Superior temporal gyrus (tissue), 1 donor: ENCODE measurements around the gene PDE4DIP.
"Not testable (repeated sequence)": the region's sequence is repeated elsewhere in the genome, so short reads cannot be mapped to it uniquely, and the experiment has no call there.

Experiments used
- DNase-seq: peaks from one replicate; pipeline ENCODE4 v3.0.0-alpha.2; 2016; ENCODE audit errors: extremely low spot score

The PDE4DIP gene

DNA sequence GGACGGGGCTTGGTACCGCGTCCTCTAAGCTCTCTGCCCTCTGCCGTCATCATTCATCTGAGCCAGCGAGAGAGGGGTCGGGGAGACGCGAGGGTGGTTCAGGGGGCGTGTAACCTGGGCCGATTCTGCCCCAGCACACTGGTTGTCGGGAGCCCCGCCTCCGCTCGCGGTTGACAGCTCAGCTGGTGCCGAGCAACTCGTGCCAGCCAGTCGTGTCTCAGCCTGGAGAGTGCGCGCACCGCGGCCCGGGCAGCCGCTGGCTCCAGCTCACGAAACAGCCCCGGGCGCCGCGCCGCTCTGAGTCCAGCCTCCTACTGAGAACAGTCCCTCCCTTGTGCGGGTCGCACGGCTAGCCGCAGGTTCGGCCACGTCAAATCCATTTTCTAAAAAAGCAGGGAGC is at the start of gene PDE4DIP:
Gene PDE4DIP, plus strand, starts transcription at position 209 of the 400 bp plus-strand sequence. CDS start 347 bp downstream, outside the sequence.
- DNase-seq = not testable (repeated sequence)

DNA sequence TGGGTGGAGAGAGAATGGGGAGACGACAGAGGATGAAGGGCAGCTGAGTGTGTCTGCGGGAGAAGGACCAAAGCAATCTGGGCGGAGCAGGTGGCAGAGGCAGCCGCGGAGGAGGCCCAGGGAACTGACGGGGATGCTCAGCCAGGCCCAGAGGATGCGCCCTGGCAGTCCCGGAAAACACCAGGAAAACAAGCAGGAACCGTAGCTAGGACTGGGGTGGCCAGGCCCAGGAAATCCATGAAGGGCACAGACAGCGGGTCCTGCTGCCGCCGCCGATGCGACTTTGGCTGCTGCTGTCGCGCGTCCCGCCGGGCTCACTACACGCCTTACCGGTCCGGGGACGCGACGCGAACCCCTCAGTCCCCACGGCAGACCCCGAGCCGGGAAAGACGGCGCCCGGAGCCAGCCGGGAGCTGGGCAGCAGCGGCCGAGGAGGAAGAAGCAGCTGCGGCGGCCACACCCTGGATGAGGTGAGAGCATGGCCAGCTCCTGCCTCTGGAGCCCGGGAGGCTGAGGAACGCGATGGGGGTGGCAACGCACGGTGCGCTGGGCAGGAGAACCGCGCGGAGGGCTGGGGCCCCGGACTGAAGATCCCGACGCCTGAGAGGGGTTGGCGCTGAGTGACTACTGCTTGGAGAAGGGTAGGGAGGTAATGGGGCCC is 35.8 kb upstream of the PDE4DIP start:
- DNase-seq = not testable (repeated sequence)

DNA sequence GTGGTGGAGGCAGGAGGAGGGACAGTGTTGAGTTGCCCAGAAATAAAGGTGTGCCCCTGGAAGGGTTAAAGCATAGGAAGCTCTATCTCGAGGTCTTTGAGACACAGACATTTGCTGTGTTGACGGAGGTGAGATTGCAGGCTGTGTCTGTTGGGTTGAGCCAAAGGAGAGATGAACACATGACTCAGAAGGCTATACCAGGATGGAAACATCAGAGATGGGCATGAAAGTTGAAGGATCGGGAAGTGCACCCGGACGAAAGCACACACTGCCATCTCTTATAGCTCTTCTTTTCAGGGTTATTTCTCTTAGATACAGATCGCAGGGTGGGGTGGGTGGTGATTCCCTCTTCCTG is 35.3 kb upstream of the PDE4DIP start:
- not testable (repeated sequence) for DNase-seq

DNA sequence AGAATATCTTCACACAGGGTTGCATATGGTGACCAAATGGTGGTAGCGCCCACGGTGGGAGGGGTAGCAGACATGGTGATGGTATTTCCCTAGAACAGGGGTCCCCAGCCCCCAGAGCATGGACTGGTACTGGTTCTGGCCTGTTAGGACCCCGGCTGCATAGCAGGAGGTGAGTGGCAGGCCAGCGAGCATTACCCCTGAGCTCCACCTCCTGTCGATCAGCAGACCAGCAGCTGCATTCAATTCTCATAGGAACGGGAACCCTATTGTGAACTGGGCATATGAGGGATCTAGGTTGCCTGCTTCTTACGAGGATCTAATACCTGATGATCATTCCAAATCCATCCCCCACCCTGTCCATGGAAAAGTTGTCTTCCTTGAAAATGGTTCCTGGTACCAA is 22.0 kb upstream of the PDE4DIP start:
- DNase-seq = not testable (repeated sequence)

DNA sequence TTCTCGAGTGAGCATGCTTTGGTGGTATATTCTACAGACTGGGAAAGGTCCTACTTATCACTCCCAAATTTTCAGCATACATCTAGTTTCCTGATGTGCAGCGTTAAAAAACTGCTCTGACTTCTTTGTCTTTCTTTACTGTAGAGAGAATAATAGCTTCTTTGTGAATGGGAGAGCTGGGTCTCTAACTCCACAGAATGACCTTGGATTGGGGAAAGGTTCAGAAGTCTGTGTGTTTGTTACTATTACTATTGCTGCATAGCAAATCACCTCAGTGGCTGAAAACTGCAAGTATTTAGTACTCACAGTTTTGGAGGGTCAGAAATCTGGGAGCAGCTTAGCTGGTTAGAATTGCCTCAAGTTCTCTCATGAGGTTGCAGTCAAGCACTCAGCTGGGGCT is 20.4 kb upstream of the PDE4DIP start:
- not testable (repeated sequence) for DNase-seq

DNA sequence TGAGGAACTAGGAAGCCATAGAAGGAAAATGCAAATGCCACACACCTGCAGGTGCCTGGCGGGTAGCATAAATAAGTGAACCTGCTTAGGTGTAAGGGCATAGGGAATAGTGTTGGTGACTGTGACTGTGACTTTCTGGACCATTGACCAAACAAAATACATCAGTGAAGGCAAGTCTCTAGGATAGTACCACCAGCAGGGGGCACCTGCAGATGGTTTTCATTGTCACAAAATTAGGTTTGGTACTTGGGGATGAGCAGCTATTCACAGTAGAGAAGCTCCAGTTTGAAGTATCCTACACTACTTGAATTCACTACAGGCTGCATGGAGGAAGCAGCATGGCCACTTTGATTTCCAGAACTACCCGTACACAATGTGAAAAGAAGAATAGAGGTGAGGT is 19.2 kb upstream of the PDE4DIP start:
- not testable (repeated sequence) for DNase-seq

DNA sequence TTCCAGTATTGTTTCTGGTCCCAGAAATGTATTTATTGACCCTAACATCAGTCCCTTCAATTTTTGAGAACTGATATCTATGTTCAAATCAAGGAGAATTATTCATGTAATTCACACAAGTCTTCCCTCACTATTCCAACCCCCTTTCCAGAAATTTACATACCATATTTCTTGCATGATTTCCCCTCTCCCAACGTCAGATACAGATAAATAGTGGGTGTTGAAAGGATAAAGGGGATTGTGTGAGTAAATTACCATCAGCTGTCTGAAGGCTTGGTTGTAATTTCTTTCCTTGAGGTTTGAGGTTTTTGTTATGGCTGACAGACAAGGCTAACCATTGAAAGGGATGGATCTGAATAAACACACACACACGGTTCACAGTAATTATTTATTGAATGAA is 15.7 kb upstream of the PDE4DIP start:
- DNase-seq = not testable (repeated sequence)

DNA sequence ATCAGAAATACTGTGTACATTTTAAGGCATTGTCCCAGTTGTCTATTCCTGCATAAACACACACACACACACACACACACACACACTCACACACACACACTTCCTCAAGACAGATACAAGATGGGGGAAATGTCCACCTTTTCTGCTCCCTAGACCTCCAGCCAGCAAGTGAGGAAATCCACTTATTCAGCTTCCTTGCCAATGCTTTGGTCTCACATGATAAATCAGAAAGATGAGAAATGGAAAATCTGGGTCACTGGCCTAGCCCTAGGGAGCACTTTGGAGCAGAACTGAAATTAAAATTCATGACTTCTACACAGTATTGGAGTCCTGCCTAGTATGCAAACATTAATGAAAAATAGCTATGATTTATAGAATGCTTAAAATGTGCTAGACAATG is 15.3 kb upstream of the PDE4DIP start:
- DNase-seq = not testable (repeated sequence)

DNA sequence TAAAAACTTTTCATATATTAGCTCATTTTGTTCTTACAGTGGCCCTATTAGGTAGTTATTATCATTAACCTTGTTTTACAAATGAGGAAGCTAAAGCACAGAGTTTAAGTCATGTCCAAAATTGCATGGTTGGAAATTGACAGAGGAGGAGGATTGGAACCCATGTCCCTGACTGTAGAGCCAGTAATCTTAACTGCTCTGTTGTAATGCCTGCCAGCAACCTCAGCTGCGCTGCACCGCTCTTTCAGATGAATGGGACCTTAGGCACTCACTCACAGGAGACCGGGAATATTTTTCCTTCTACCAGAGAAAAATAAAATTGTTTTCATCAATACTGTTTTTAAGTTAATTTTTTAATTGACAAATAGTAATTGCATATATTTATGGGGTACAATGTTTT is 14.9 kb upstream of the PDE4DIP start:
- not testable (repeated sequence) for DNase-seq

DNA sequence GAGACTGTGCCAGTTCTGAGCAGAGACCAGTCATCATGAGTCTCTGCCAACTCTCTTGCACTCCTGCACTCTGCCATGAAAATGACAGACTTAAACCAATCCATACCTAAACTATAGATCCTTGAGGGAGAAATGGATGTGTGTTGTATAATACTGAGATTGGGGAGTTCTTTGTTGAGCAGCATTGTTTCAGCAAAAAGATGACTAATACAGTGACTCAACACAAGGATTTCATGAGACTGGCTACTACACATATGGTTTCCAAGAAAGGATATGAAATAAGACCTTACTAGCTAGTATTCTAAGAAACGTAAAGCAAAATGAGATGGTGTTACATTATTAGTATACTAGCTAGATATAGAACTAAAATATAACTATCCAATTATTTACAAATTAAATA is 3.0 kb upstream of the PDE4DIP start:
- DNase-seq = not testable (repeated sequence)

DNA sequence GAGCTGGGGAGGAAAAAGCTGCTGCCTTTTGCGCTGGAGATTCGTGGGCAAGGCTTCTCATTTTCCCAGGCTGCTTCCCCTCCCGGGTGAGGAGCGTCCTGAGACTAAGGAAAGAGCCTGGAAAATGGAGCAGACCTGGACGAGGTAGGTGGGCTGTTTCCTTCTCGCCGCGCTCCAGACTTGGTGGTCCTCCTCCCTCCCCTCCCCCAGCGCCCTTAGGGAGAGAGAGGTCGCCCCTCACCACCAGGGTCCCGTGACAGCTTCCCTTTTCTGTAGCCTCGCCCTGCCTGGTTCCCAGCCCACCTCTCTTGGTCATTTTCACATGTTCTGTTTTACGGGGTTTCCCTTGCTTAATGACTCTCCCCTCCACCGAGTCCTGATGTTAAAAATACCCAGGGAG is 423 bp downstream of the PDE4DIP start:
- DNase-seq = not testable (repeated sequence)

DNA sequence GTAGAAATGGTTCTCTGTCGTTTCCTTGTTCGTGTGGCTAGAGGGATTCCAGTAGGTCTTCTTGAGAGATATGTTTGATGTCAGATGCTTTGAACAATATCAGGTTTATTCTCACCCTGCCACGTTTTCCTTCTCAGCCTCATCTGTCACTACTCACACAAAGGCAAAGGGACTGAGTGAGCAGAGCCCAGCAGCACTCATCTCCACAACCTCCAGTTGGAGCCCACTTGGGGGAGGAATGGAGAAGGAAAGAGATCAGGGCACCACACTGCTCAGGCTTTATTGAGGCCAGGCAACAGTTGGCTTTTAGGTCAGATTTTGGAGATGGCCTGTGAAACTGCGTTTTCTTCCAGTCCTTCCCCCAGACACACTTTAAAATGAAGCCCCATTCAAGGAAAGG is 840 bp downstream of the PDE4DIP start:
- not testable (repeated sequence) for DNase-seq

DNA sequence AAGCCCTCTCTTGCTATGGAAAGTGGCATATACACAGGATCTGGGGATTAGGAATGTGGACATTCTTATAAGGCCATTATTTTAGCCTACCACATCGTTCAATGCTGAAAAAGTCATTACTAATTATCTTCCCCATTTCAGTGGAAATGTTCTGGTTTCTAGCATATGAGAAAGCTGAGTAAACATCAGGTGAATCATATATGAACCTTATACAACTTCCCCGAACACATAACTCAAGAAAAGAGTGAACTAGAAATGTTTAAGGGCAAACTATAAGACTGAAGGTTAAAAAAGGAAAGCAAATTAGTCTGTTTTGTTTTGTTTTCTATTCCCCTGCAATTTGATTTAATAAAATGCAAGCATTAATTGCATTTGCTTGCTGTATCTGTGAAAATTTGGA is 6.1 kb downstream of the PDE4DIP start:
- not testable (repeated sequence) for DNase-seq

DNA sequence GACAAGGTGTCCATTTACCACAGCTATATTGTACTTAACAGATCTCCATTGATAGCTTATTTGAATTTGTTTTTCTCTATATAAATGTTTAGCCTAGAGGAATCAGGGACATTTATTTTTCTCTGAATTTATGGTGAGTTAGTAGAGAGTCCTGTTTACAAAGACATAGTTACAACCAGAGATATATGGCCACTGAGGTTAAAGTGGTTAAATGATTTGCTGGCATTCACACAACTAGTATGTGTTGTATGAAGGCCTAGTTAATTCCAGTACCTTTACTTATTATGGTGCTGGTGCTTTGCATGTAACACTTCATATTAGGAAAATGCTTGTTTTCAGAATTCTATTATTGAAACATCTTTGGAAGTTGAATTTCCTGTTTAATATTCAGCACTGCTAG is 6.6 kb downstream of the PDE4DIP start:
- DNase-seq = not testable (repeated sequence)

DNA sequence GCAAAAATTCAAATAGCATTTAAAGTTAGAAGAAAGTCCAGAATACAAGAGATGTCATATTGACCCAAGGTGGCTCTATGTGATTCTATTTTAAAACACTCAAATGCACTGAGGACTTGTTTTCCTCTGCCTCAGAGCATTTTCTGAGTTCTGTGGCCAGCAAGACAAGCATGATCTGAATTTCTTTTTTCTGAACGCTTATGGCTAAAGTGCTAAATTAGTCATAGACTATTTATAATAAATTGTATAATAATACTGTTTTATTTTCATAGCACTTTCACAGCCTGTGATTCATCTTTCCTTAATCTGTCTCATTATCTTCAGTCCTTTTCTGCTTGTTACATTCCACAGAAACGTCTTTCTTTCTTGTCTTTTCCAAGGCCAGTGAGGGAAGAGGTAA is 7.5 kb downstream of the PDE4DIP start:
- not testable (repeated sequence) for DNase-seq

DNA sequence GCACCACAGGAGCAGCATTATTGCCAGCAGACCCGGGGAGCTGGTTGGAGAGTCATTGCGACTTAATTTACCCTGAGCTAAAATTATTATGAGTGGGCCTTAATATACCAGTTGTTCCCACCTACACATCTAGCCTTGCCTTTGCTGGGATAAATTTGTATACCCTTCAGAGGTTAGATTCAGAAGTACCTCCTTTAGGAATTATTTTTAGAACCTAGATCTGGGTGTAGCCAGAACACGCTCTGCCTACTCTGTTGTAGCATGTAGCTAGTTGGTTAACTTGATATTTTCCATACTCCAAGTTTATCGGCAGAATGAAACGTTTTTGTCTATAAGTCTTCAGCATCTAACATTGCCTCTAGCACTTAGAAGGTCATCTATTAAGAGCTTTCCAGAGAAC is 9.1 kb downstream of the PDE4DIP start:
- not testable (repeated sequence) for DNase-seq

DNA sequence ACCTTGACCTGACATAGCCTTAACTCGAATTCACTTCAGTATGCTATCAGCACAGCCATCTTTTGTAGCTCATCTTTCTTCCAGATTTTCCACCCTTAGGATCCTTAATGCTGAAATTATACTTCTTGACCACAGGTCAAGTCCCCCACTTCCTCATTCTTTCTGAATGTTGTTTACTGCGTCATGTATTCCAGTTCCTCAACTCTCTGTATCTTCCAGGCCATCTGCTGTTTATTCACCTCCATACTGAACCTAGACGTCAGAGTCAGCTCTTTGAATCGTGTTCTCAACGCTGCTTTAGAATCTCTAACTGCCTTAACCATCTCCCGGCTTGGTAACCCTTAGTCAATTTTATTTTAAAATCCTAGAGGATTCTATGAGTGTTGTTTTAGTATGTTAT is 9.8 kb downstream of the PDE4DIP start:
- not testable (repeated sequence) for DNase-seq

DNA sequence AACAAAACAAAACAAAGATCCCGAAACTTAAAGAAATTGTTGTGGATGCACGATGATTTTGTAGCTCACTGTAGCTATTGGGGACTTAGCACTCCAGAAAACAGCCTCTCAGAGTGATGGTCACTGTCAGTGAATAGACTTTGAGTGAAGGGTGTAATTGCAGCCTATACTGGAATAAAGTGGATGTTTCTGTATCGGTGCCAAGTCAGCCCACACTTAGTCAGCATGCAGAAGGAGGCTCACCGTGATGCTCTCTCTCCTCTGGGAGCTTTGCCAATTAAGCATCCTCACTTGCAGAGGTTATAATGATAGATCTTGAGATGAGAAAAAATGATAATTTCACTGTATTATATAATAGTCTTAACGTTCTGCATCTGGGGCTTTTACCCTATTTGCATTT is 11.1 kb downstream of the PDE4DIP start:
- not testable (repeated sequence) for DNase-seq

DNA sequence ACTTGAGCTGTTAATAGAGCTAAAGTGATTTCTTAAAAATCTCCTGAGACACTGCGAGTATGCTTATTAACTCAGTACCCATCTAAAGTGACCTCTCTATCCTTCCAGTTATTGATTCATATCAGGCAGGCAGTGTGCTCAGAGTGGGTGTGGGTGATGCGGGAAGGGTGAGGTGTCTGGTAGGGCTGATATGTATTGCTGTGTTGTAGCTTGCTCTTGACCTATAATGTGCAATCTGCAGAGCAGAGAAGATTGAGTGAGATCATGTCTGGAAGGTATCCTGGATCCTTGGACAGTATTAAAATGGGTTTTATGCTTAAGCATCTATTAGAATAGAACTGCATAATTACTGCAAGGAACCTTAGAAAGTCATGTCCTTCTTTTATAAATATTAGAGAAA is 15.8 kb downstream of the PDE4DIP start:
- DNase-seq = not testable (repeated sequence)

DNA sequence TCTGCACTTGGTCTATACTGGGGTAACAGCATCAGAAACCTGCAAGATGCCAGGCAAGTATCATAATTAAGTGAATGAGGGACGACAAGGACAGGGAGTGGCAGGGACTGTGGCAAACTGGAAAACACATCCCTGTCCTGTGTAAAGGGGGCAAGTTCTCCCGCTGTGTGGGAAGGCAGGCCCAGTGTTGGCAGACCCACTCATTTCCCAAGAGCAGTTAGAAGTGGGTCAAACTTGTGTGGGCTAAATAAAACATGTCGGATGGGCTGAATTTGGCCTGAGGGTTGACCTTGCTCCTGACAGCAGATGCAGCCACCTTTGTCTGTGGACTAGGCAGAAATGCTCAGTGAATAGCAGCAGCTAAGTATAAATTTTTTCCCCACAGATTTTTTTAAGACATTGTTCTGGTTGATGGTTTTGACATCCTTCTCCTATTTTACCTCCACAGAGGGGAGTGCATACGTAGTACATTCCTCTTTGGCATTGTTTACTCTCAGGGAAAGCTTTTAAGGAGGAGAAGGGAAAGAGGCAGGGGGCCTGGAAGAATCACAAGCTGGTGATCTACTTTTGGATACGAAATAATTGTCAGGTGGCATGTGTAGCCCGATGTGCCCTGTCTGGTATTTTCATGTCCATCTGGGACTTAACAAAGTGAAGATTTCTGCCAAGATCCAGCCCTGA is 16.5 kb downstream of the PDE4DIP start:
- DNase-seq = not testable (repeated sequence)

DNA sequence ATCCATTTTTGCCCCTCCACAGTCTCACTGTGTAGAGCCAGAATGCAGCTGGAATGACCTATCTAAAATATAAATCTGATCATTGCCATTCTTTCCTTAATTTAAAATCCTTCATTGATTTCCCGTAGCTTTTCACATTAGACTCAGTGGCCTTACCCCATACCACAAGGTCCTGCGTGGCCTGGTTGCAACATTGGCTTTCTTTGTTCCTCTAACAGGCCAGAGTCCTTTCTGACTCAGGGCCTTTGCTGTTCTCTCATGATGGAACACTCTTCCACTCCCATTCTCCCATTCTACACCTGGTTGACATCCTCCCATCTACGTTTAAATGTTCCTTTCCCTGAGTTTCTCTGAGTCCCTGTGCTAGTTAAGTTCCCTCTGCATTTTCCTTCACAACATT is 18.4 kb downstream of the PDE4DIP start:
- DNase-seq = not testable (repeated sequence)

DNA sequence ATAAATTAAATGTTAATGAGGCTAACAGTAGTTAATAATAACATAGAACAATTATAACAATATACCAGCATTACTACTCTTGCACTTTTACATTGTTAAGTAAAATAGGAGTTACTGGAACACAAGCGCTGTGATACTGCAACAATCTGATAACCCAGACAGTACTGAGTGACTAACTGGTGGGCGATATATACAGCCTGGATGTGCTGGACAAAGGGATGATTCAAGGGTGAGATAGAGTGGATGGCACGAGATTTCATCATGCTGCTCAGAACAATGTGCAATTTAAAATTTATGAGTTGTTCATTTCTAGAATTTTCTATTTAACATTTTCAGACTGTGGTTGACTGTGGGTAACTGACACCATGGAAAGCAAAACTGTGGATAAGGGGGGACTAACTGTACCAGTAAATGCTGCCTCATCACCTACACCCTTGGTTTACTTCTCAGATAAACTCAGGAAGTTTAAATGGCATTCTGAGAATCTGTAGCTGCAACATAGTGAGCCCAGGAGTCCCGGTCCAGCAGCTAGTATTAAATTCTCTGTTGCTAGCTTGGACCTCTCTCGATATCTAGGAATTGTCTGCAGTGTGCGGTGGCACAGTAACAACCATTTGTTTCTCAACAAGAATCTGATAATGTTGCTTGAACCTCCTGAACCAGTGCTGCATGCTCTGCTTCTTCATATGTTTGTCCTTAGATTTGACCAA is 24.9 kb downstream of the PDE4DIP start:
- DNase-seq = not testable (repeated sequence)

DNA sequence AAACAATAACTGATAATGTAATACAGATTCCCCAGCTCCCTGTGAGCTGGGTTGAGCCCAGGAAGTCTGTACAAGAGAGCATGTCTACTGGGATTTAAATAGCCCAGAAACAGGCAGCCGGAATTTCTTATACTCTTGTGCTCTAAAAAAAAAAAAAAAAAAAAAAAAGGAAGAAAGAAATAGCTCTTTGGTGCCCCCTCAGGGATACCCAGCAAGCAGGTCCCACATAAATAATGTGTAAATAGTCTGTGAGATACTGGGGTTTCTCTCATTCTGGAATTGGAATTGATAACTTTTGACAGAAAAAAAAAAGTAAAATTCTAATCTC is 25.4 kb downstream of the PDE4DIP start:
- not testable (repeated sequence) for DNase-seq
